Measurements from ENCODE around the gene EPHB1.

The EPHB1 gene

GRCh38 chr3:134918441-134918840 lies 123.4 kb downstream of the EPHB1 start:
- Mint-ChIP-seq H3K36me3 (ENCODE audit: low read depth) (no peaks in the 10 kb centered on the region), H3K27ac (no peak overlapping the region), H3K27me3 (ENCODE audit: low read depth) (no peaks in the 10 kb centered on the region), H3K4me3 (no peak overlapping the region), H3K9me3 (no peaks in the 10 kb centered on the region), H3K4me1 (ENCODE audit: low read depth) (peaks cover 4% of the 10 kb centered on the region)
- no peak for DNase-seq (ENCODE audit: low spot score)

DNA sequence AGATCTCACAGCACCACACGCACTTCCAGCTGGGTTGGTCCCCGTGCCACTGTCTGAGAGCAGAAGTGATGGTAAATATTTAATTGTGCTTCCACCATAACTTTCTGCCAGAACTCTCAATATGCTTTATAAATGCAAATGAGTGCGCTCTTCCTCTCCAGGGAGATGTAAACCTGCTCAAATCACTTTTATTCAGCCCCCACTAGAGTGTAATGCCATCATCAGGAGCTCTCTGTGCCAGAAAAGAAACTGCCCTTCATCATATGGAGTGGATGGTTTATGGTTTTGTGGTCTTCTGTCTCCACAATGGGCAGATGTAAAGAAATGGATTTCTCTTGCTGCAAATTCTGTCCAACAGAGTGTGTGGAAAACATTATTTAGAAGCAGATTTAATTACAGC lies 127.0 kb downstream of the EPHB1 start:
- Mint-ChIP-seq H3K36me3 (ENCODE audit: low read depth) (no peaks in the 10 kb centered on the region), H3K9me3 (peaks cover 4% of the 10 kb centered on the region), H3K27me3 (ENCODE audit: low read depth) (peaks cover 3% of the 10 kb centered on the region), H3K27ac (no peak overlapping the region), H3K4me1 (ENCODE audit: low read depth) (peaks cover 4% of the 10 kb centered on the region), H3K4me3 (no peak overlapping the region)
- no peak for DNase-seq (ENCODE audit: low spot score)

GRCh38 chr3:134922866-134923265 lies 127.8 kb downstream of the EPHB1 start:
- no peak for DNase-seq (ENCODE audit: low spot score)
- Mint-ChIP-seq H3K4me3 (no peak overlapping the region), H3K9me3 (peaks cover 4% of the 10 kb centered on the region), H3K27me3 (ENCODE audit: low read depth) (peaks cover 3% of the 10 kb centered on the region), H3K4me1 (ENCODE audit: low read depth) (peaks cover 4% of the 10 kb centered on the region), H3K27ac (no peak overlapping the region), H3K36me3 (ENCODE audit: low read depth) (no peaks in the 10 kb centered on the region)

- H3K4me1 Mint-ChIP-seq (ENCODE audit: low read depth) = peaks cover under 1% of the 10 kb centered on the region
- DNase-seq (ENCODE audit: low spot score) = no peak
These were observed 128.2 kb downstream of the EPHB1 start for GRCh38 chr3:134923286-134923685.

GRCh38 chr3:134927599-134927998 lies 132.5 kb downstream of the EPHB1 start:
- no peak for DNase-seq (ENCODE audit: low spot score)
- H3K27ac Mint-ChIP-seq = no peak overlapping the region
- H3K4me3 Mint-ChIP-seq = no peak overlapping the region
- no peaks in the 10 kb centered on the region for H3K36me3 Mint-ChIP-seq (ENCODE audit: low read depth)
- peaks cover 4% of the 10 kb centered on the region for H3K9me3 Mint-ChIP-seq
- H3K27me3 Mint-ChIP-seq (ENCODE audit: low read depth) = peaks cover 3% of the 10 kb centered on the region
- H3K4me1 Mint-ChIP-seq (ENCODE audit: low read depth) = peaks cover 11% of the 10 kb centered on the region

More at GRCh38 chr3:134923286-134923685, 128.2 kb downstream of the EPHB1 start:
- Mint-ChIP-seq H3K4me3 (no peak overlapping the region), H3K36me3 (ENCODE audit: low read depth) (no peaks in the 10 kb centered on the region), H3K9me3 (peaks cover 4% of the 10 kb centered on the region), H3K27me3 (ENCODE audit: low read depth) (peaks cover 3% of the 10 kb centered on the region), H3K27ac (no peak overlapping the region)

DNA sequence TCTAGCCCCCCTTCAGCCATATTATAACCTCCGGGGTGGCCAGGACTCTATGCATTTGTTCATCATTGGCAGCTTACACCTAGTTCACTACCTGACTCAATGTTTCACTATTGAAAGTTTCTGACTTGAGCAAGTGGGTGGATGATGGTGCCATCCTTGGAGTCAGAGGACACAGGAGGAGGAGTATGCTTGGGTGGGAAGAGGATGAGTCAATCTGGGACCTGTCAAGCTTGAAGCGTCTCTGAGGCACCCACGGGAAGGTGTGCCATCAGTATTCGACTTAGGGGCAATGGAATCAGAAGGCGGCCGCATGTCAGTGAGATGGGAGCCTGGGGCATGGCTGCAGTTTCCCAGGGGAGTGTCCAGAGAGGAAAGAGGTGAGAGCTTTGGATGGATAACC lies 133.3 kb downstream of the EPHB1 start:
- peaks cover 4% of the 10 kb centered on the region for H3K9me3 Mint-ChIP-seq
- no peak overlapping the region for H3K27ac Mint-ChIP-seq
- peaks cover 11% of the 10 kb centered on the region for H3K4me1 Mint-ChIP-seq (ENCODE audit: low read depth)

GRCh38 chr3:134928819-134929218 lies 133.8 kb downstream of the EPHB1 start:
- Mint-ChIP-seq H3K9me3 (peaks cover 3% of the 10 kb centered on the region), H3K36me3 (ENCODE audit: low read depth) (no peaks in the 10 kb centered on the region), H3K4me3 (no peak overlapping the region), H3K27ac (no peak overlapping the region), H3K27me3 (ENCODE audit: low read depth) (peaks cover 3% of the 10 kb centered on the region), H3K4me1 (ENCODE audit: low read depth) (peaks cover 11% of the 10 kb centered on the region)
- no peak for DNase-seq (ENCODE audit: low spot score)

More for the DNA sequence above, 133.3 kb downstream of the EPHB1 start:
- Mint-ChIP-seq H3K27me3 (ENCODE audit: low read depth) (peaks cover 3% of the 10 kb centered on the region), H3K4me3 (no peak overlapping the region), H3K36me3 (ENCODE audit: low read depth) (no peaks in the 10 kb centered on the region)
- DNase-seq (ENCODE audit: low spot score) = no peak

- no peak for DNase-seq (ENCODE audit: low spot score)
- Mint-ChIP-seq H3K9me3 (no peaks in the 10 kb centered on the region), H3K36me3 (ENCODE audit: low read depth) (no peaks in the 10 kb centered on the region), H3K27me3 (ENCODE audit: low read depth) (peaks cover 2% of the 10 kb centered on the region), H3K27ac (no peak overlapping the region), H3K4me1 (ENCODE audit: low read depth) (peaks cover 11% of the 10 kb centered on the region), H3K4me3 (no peak overlapping the region)
These were observed 134.9 kb downstream of the EPHB1 start for GRCh38 chr3:134929976-134930375.

DNA sequence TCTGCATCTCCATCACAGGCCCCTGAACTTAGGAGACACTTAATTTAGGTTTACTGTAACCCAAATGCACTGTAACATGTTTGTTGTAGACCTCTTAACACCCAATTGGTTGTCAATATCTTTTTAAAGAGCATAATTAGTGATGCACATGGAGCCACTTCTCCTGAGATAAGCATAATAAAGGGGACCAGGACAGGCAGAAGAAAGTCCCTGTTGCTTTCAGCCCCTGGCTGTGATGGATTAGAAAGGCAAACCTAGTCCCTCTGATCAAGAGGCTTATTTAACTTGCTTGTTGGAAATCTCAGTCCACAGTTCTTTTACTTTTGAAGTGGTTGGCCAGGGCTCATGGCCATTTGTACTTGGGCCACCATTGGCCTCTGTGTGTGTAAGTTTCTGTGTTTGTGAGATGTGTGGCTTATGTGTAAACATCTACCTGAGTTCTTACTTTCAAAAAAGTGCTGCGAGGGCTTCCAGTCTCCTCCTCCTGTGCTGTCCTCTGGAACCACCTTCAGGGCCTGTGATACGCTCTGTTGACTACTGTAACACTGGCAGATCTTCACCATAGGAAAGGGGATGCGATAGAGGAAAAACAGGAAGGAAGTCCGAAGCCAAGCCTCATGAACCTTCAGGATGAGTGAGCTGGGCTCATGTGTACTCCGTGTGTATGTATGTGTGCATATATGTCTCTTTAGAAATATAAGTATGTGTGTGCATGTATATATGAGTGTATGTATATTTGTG lies 136.2 kb downstream of the EPHB1 start:
- Mint-ChIP-seq H3K36me3 (ENCODE audit: low read depth) (no peaks in the 10 kb centered on the region), H3K27ac (no peak overlapping the region), H3K27me3 (ENCODE audit: low read depth) (peaks cover 3% of the 10 kb centered on the region), H3K9me3 (no peaks in the 10 kb centered on the region), H3K4me1 (ENCODE audit: low read depth) (peaks cover 11% of the 10 kb centered on the region), H3K4me3 (no peak overlapping the region)
- DNase-seq (ENCODE audit: low spot score) = no peak

DNA sequence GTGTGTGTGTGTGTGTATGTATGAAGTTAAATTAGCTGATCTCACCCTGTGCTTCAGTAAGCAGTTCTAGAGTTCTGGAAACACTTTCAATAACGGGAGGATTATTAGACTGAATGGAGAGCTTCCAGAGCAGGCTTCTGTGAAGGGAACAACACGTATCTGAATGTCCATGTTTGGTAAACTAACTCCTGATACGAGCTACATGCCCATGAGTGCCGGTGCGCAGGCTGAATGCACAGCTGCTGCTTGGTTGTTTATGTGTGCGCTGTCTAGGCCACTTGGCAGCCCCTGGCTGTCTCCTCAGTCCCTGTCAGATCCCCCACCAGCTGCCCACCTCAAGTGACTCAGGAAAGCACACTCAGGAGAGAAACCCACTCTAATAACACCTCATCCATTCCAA lies 137.0 kb downstream of the EPHB1 start:
- Mint-ChIP-seq H3K36me3 (ENCODE audit: low read depth) (no peaks in the 10 kb centered on the region), H3K9me3 (no peaks in the 10 kb centered on the region), H3K4me1 (ENCODE audit: low read depth) (peaks cover 11% of the 10 kb centered on the region), H3K27ac (no peak overlapping the region), H3K4me3 (no peak overlapping the region), H3K27me3 (ENCODE audit: low read depth) (peaks cover 3% of the 10 kb centered on the region)
- DNase-seq (ENCODE audit: low spot score) = no peak

- Mint-ChIP-seq H3K27me3 (ENCODE audit: low read depth) (peaks cover 3% of the 10 kb centered on the region), H3K9me3 (no peaks in the 10 kb centered on the region), H3K4me1 (ENCODE audit: low read depth) (peaks cover 6% of the 10 kb centered on the region), H3K4me3 (no peak overlapping the region), H3K27ac (no peak overlapping the region), H3K36me3 (ENCODE audit: low read depth) (no peaks in the 10 kb centered on the region)
- no peak for DNase-seq (ENCODE audit: low spot score)
These were observed 138.9 kb downstream of the EPHB1 start for GRCh38 chr3:134933997-134934396.

DNA sequence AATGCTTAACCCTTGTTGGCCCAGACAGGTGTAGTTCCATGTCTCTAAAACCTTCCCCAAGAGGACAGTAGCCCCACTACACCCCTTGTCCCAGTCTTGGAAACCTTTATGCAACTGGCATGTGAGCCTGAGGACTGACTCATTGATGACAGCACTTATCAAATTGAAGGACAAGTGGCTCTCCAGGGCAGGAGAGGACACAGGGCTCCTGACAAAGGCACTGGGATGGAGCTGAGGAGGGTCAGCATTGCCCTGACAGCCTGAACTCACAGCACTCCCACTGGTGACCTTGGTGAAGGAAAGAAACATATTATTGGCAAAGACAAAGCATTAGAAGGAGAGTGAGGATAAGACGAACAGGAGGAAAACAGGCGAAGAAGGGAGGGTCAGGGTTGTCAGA lies 139.9 kb downstream of the EPHB1 start:
- H3K36me3 Mint-ChIP-seq (ENCODE audit: low read depth) = no peaks in the 10 kb centered on the region
- H3K27me3 Mint-ChIP-seq (ENCODE audit: low read depth) = peaks cover 3% of the 10 kb centered on the region
- DNase-seq (ENCODE audit: low spot score) = no peak
- H3K9me3 Mint-ChIP-seq = no peaks in the 10 kb centered on the region
- H3K27ac Mint-ChIP-seq = no peak overlapping the region
- H3K4me3 Mint-ChIP-seq = no peak overlapping the region
- H3K4me1 Mint-ChIP-seq (ENCODE audit: low read depth) = no peaks in the 10 kb centered on the region

- Mint-ChIP-seq H3K4me1 (ENCODE audit: low read depth) (no peaks in the 10 kb centered on the region), H3K9me3 (no peaks in the 10 kb centered on the region), H3K27me3 (ENCODE audit: low read depth) (peaks cover 3% of the 10 kb centered on the region), H3K4me3 (no peak overlapping the region), H3K27ac (no peak overlapping the region), H3K36me3 (ENCODE audit: low read depth) (no peaks in the 10 kb centered on the region)
- DNase-seq (ENCODE audit: low spot score) = no peak
These were observed 142.4 kb downstream of the EPHB1 start for GRCh38 chr3:134937256-134938028.

- H3K27me3 Mint-ChIP-seq (ENCODE audit: low read depth) = peaks cover 3% of the 10 kb centered on the region
- no peaks in the 10 kb centered on the region for H3K36me3 Mint-ChIP-seq (ENCODE audit: low read depth)
- H3K4me3 Mint-ChIP-seq = no peak overlapping the region
- H3K9me3 Mint-ChIP-seq = no peaks in the 10 kb centered on the region
- no peaks in the 10 kb centered on the region for H3K4me1 Mint-ChIP-seq (ENCODE audit: low read depth)
- no peak for DNase-seq (ENCODE audit: low spot score)
- no peak overlapping the region for H3K27ac Mint-ChIP-seq
These were observed 143.0 kb downstream of the EPHB1 start for GRCh38 chr3:134938029-134938525.

Data from T-helper 2 cell treated with Interferon-gamma antibody and Interleukin-4, amounts not matched to agents 5 μg/mL and 100 μg/mL, for 36 hours (primary cell).